Anterior cingulate cortex (tissue), 58 donors: ENCODE results near the gene ATXN1L.
"Not testable (repeated sequence)": the region's sequence is repeated elsewhere in the genome, so short reads cannot be mapped to it uniquely, and the experiment has no call there.

Source experiments
- DNase-seq, 58 donors: peaks; one replicate each; lab custom pipeline; 2025; lab: John Stamatoyannopoulos, UW

The ATXN1L gene

GRCh38 chr16:71885261-71885650 is 39.5 kb downstream of the ATXN1L start:
- DNase-seq = no peak

GRCh38 chr16:71889147-71889546 is 43.4 kb downstream of the ATXN1L start:
- no peak for DNase-seq

GRCh38 chr16:71893888-71894228 is 48.1 kb downstream of the ATXN1L start:
- DNase-seq = no peak

- peak in 49 of 58 donors; percentile 7 to 60 (median 33) for DNase-seq
Observed at GRCh38 chr16:71894229-71894920, 48.6 kb downstream of the ATXN1L start.

- DNase-seq = peak; percentile 74 to 99 (median 96)
Observed at GRCh38 chr16:71894921-71895678, 49.3 kb downstream of the ATXN1L start, which contains the start of gene IST1. Gene IST1 (plus strand): TSS chr16:71895531. CDS start chr16:71915641, 20,110 bp downstream.

GRCh38 chr16:71895679-71896365 is 50.0 kb downstream of the ATXN1L start:
- peak in 14 of 58 donors; percentile 24 to 59 (median 44) for DNase-seq

- no peak for DNase-seq
Observed at GRCh38 chr16:71896764-71897368, 51.1 kb downstream of the ATXN1L start.

GRCh38 chr16:71899171-71899570 is 53.4 kb downstream of the ATXN1L start:
- no peak for DNase-seq

GRCh38 chr16:71902656-71903365 is 57.0 kb downstream of the ATXN1L start:
- DNase-seq = no peak

- no peak for DNase-seq
Observed at GRCh38 chr16:71903608-71904007, 57.8 kb downstream of the ATXN1L start.

GRCh38 chr16:71904239-71904638 is 58.5 kb downstream of the ATXN1L start:
- no peak for DNase-seq

- not testable (repeated sequence) for DNase-seq
Observed at GRCh38 chr16:71905765-71906164, 60.0 kb downstream of the ATXN1L start.
